Amniotic stem cell (primary cell): ENCODE measurements around the gene DLG2.

Experiments used
- DNase-seq: peaks from one replicate; lab custom pipeline; 2025; lab: John Stamatoyannopoulos, UW

The DLG2 gene

DNA sequence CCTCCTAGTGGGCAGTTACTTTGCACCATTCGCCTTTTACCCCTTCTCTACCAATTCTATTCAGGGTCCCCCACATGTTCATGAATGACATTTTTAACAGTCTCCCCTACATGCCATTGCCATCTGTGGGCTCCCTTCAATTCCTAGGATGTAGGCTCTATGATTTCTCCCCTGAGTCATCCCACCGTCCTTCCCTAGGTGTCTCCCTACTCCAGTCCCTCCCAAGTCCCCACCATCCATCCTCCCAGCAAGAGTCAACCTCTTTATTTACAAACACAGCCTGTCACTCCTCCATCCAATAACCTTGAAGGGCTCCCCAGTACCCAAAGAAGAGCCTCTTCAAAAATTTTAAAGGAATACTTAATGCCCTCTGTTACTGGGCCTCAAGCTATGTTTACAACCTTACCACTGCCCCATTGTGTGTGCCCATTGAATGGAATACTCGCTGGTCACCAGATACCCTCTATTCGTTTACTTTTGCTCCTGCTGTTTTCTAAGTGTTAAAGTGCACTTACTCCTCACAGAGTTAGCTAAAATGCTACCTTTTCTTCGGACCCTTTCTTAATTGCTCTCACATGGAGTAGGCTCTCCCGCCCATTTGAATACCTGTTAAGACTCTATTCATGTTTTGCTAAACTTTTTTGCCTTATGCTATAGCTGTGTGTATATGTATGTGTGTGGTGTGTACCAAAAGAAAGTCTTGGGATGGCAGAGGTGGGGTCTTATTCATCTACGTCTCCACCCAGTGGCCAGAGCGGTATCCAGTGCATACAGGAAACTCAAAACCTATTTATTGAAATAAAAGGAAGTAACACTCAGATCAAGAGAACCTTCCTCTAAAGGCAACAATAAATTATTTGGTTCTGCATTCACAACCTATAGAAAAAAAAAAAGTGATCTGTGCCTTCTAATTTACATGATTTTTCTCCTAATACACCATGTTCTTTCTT, 2105.2 kb downstream of the DLG2 start:
- no peak for DNase-seq

DNA sequence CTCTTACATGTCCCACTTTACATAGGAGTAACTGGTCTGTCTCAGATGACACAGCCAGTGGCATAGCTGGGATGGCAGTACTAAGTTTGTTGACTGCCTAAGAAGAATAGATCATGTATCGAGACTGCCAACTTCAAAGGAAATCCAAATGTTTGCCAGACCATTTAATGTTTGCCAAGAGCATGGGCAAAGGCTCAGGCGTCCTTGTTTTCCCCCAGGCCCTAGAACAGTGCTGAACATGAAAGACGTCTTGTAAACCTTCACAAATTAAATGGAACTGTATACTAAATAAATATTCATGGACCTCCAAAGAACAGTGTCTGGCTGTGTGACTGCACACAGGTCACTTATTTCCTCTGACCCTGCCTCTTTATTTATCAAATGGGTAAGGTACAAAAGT, 2106.3 kb downstream of the DLG2 start:
- no peak for DNase-seq

DNA sequence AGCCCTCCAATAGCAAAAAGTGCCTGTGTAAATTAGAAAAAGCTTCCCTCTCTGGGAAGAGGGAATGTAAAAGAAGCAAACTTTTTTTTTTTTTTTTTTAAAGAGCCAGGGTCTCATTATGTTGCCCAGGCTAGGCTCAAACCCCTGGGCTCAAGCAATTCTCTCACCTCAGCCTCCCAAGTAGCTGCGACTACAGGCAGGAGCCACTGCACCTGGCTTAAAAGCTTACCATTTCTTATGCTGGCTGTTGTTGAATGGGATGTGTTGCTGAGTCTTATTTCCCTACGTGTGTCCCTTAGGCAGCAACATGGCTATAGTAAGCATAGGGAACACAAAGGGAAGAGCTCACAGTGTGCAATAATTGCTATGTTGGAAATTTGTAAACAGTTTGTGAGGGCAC, 2115.5 kb downstream of the DLG2 start:
- no peak for DNase-seq

DNA sequence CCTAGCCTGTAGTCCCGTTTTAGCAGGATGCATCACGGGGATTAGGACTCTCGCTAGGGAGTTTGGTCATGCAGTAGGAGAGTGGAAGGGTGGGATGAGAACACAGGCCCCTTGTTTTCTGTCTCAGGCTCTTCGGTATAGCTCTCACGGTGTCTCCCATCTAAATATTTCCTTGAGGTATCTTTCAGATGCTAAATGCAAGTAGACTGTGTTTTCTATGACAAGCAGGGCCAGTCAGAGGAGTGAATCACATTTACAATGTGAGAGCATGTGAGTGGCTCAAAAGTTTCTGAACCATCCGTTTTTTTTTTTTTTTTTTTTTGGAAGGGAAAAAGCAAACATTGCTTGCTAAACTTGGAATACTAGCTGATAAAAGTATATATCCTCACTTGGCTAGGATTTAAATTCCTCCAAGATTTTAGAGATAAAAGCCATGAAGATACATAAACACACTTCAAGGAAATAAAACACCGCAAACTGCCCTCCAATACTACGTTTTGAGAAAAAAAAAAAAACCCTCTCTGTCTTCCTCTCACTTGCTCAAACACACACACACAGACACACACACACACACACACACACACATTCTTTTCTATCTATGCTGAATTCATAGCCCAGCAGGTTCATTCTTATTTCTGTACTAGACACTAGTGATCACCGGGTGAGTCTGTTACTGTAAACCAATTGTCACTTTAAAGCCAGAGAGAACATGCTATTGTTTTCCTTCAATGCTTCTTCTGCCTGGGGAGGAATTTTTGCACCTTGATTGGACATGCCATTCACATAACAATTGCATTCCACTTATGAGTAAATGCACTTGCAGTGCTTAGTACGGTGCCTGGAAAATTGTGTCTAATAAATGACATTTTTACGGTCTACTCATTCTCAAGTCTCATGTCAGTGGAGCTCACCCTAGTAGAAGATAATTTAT, 2116.3 kb downstream of the DLG2 start:
- DNase-seq, result no peak

GRCh38 chr11:83508804-83509203, 2118.3 kb downstream of the DLG2 start:
- no peak for DNase-seq

DNA sequence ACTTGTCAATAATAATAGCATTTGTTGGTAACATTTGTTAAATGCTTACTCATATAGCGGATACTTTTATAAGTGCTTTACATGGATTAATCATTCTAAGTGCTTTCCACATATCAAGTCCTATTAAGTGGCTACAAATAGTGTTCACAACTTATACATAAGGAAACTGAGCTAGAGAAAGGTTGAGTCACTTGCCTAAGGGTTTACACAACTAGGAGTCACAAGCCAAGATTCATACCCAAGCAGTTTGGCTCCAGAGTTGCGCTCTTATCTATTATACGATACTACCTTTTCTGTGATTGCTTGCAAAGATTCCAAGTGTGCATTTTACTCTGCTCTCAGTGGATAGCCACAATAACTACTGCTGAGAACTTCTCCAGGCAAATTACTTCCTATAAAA, 2125.1 kb downstream of the DLG2 start:
- no peak for DNase-seq

DNA sequence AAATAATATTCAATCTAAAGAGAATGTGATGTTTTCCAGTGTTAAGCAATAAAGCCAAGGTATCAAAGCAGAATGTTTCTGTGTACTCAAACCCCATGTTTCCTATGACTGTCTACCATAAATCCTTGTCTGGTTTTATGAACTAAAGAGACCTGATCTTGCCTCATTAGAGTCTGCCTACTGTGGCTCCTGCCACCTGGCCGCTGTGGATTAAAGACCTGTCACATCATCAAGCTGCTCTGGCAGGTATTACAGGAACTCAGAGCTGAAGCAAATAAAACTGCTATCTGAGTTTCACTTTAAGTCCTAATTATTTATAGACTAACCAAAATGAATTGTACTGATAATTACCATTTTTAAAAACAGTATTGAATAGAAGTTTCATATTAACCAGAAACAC, 2133.2 kb downstream of the DLG2 start:
- DNase-seq, result no peak

- DNase-seq, result no peak
These were observed 2134.1 kb downstream of the DLG2 start for GRCh38 chr11:83493034-83493433.

- no peak for DNase-seq
These were observed 2143.3 kb downstream of the DLG2 start for GRCh38 chr11:83483808-83484207.

DNA sequence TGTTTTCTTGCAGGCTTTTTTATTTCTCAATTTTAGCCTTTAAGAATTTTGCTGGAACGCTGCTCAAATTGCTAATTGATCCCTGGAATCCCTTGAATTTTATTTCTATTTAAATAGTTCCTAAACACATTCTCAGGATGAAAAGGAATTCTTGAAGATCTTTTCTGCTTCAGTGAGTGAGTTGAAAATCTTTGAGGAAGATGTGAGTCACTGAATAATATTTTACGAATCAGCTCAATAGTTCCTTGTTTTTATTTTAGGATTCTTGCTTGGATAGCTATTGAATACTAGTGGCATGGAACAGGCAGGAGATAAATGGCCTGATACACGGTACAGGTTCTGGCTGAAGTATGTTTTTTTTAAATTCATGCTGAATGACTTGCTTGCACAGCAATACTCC, 2146.3 kb downstream of the DLG2 start:
- DNase-seq, result no peak

GRCh38 chr11:83480251-83480650, 2146.9 kb downstream of the DLG2 start:
- no peak for DNase-seq

- DNase-seq, result no peak
These were observed 2149.4 kb downstream of the DLG2 start for GRCh38 chr11:83477772-83478171.

DNA sequence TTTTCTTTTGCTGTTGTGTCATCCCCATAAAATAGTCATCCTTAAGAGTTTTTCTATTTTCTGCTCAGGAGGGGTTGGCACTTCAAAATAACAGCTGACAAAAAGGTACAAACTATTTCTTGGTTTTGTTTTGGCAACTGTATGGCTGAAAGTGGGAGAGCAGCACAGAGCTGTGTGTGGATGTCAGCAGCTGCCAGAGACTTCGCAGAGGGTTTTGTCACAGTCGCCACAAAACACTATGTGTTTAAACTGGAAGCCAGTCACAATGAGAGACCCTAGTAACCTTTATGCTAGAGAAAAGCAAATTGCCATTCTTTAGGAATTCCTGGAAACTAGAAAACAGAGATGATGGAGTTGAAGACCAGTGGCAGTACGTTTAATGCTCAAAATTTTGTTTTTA, 2151.4 kb downstream of the DLG2 start:
- no peak for DNase-seq

DNA sequence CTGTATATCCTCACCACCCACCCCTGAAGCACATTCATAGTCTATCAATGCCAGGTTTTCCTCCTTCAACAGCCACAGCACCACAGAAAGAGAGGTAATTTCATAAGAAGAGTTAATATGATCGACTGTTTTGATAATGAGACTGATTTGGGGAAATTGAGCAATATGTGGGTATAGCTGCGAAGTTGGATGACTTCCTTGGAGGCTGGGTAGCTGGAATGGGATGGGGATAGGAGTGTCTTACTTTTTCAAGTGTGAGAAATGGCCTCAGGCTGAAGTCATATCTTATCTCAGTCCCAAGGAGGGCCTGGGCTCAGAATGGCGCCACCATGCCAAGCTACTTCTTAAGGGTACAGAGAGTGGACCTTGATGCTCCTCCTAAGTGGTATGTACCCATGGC, 2153.4 kb downstream of the DLG2 start:
- DNase-seq, result no peak

DNA sequence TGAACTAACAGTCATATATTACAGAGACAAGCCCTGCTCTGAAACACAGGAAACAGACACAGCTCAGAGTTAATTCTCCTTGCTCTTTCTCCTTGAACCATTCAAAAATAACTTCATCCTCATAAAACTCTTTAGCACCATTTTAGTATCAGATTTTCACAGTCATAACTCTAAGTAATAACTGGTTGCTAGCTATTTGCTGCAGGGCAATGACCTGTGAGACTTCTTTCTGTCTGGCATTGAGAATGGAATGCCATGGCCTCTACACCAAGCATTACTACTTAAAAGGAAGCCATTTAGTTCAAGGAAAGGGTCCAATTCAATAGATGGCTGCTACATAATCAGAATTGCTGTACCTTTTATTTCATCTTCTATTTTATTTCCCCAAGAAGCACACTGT, 2154.3 kb downstream of the DLG2 start:
- DNase-seq, result no peak

- DNase-seq, result no peak
These were observed 2155.1 kb downstream of the DLG2 start for GRCh38 chr11:83471831-83472727.

DNA sequence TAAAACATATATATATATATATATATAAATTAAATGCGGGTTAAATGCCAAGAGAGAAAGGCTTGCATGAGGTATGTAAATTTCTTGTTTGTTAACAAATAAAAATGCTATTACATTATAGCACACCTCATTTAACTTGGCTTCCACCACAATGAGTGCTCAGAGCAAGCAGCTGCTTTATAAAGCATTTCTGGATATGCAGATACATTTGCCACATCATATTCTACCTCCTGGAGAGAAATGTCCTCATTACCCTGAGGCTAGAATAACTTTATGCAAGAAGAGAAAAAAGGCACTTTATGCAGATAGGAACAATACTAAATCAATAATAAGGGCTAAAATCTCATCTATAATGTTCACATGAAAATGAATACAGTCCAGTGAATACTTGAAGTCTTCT, 2159.3 kb downstream of the DLG2 start:
- DNase-seq, result no peak

- no peak for DNase-seq
These were observed 2162.8 kb downstream of the DLG2 start for GRCh38 chr11:83464160-83464944.

DNA sequence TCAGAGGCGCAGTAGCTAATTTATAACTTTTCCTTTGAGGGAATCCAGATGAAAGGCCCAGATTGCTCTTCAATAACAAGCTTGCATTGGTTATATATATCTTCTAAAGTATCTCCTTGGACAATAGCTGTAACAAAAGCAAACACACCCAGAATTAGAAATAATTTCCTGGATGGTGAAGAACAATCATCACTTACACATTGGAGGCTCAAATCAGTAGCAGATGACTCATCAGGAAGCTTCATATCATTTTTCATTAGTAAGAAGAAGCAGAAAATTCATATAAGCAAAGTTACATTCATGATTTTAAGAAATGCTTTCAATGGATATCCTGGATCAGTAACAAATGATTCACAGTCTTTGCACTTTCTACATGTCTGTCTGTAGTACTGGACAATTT, 2167.3 kb downstream of the DLG2 start:
- no peak for DNase-seq

GRCh38 chr11:83456566-83456965, 2170.6 kb downstream of the DLG2 start:
- no peak for DNase-seq

- no peak for DNase-seq
These were observed 2171.1 kb downstream of the DLG2 start for GRCh38 chr11:83456075-83456474.
